UCSD-AML1 (cell line): ENCODE data around the gene ZFAND6.

Source experiments
- DNase-seq: peaks from one replicate; lab custom pipeline; 2025; ENCODE audit not compliant: unreplicated experiment; lab: John Stamatoyannopoulos, UW

The ZFAND6 gene

DNA sequence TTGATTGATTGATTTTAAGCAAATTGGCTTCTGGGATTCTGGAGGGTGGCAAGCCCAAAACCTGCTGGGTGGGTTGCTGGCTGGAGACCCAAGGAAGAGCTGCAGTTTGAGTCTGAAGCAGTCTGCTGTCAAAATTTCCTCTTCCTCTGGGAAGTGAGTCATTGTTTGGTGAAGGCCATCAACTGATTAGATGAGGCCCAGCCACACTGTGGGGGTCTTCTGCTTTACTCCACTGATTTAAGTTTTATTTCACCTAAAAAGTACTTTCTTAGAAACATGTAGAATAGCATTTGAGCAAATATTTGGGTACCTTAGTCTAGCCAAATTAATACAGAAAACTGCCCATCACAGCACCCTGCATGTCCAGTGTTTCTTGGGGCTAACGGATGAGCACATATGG, 127.1 kb downstream of the ZFAND6 start:
- DNase-seq: no peak
